SK-N-SH (cell line): Measurements from ENCODE around the gene THSD4. TPM values are rescaled to one million over a fixed set of nuclear protein-coding genes. Genes with fewer than 3 reads are reported as not detected.

Source experiments
- CTCF ChIA-PET: fragments of 300-600, 350-600 bp; formaldehyde crosslinking; extraction: SDS; loops from one replicate; lab custom pipeline; 2021; lab: Yijun Ruan, JAX
- POLR2A ChIA-PET: fragments of 350-600 bp; sonication (Branson Sonifier 250); formaldehyde crosslinking; extraction: SDS; loops from one replicate; lab custom pipeline; 2020; ENCODE audit warnings: antibody characterized with exemption, inconsistent platforms; lab: Yijun Ruan, JAX
- DNase-seq: peaks from one replicate; pipeline ENCODE4 v3.0.0; 2012
- H2AFZ ChIP-seq: fragments of 200-600 bp; sonication (generic); 2 replicates; pipeline ENCODE4 v1.8.1; 2016; ENCODE audit warnings: antibody characterized with exemption, mild to moderate bottlenecking, low read depth
- H3F3A ChIP-seq: fragments of 200-600 bp; sonication (generic); replicated peaks from 2 replicates; pipeline ENCODE3; 2016; ENCODE audit warnings: antibody characterized with exemption, mild to moderate bottlenecking; ENCODE audit not compliant: insufficient read depth
- H3K27ac ChIP-seq, 2 experiments: fragments of 200-500 bp in 1 of 2; fragments of 200-600 bp in 1 of 2; sonication (Bioruptor generic) in 1 of 2; sonication (generic), shearing (Covaris generic) in 1 of 2; 2 replicates each; pipeline versions ENCODE4 v1.5.1 to v1.6.1; 2014 to 2016; ENCODE audit warnings: low read depth in 2 of 2, inconsistent platforms in 1 of 2, low read length in 1 of 2, mild to moderate bottlenecking in 1 of 2, mixed read lengths in 1 of 2
- H3K27me3 ChIP-seq: fragments of 200-600 bp; sonication (generic), shearing (Covaris generic); 2 replicates; pipeline ENCODE4 v1.6.1; 2016; ENCODE audit warnings: mixed run types; ENCODE audit not compliant: insufficient read depth
- H3K36me3 ChIP-seq, 2 experiments: fragments of 200-500 bp in 1 of 2; fragments of 200-600 bp in 1 of 2; sonication (Bioruptor generic) in 1 of 2; sonication (generic) in 1 of 2; replicated peaks in 1 of 2; 2 replicates each; pipeline versions ENCODE3 to v1.5.1; 2014 to 2016; ENCODE audit warnings: low read length in 1 of 2, mild to moderate bottlenecking in 1 of 2; ENCODE audit not compliant: insufficient read depth in 2 of 2, control insufficient read depth in 1 of 2
- H3K4me1 ChIP-seq, 2 experiments: fragments of 200-500 bp in 1 of 2; fragments of 200-600 bp in 1 of 2; sonication (Bioruptor generic) in 1 of 2; sonication (generic), shearing (Covaris generic) in 1 of 2; 2 replicates each; pipeline versions ENCODE4 v1.5.1 to v1.6.1; 2014 to 2016; ENCODE audit warnings: low read depth in 1 of 2, low read length in 1 of 2, mixed run types in 1 of 2; ENCODE audit not compliant: insufficient read depth in 2 of 2, control insufficient read depth in 1 of 2
- H3K4me2 ChIP-seq: fragments of 200-600 bp; sonication (generic), shearing (Covaris generic); 2 replicates; pipeline ENCODE4 v1.6.1; 2017; ENCODE audit warnings: mixed run types
- H3K4me3 ChIP-seq, 2 experiments: fragments of 200-500 bp in 1 of 2; fragments of 200-600 bp in 1 of 2; sonication (Bioruptor generic) in 1 of 2; sonication (generic), shearing (Covaris generic) in 1 of 2; 2 replicates each; pipeline versions ENCODE4 v1.5.1 to v1.8.1; 2014 to 2016; ENCODE audit warnings: low read depth in 2 of 2, inconsistent platforms in 1 of 2, low read length in 1 of 2, mild to moderate bottlenecking in 1 of 2, mixed read lengths in 1 of 2, moderate library complexity in 1 of 2
- H3K79me2 ChIP-seq: fragments of 200-600 bp; sonication (generic); 2 replicates; pipeline ENCODE4 v1.8.1; 2017; ENCODE audit warnings: mild to moderate bottlenecking; ENCODE audit not compliant: insufficient read depth
- H3K9ac ChIP-seq: fragments of 200-600 bp; sonication (generic); 2 replicates; pipeline ENCODE4 v1.6.1; 2017; ENCODE audit warnings: mixed run types
- H3K9me2 ChIP-seq: fragments of 200-600 bp; sonication (generic); 2 replicates; pipeline ENCODE4 v1.6.1; 2017; ENCODE audit warnings: mixed run types
- H3K9me3 ChIP-seq: fragments of 200-600 bp; sonication (generic); 2 replicates; pipeline ENCODE4 v1.6.1; 2017; ENCODE audit warnings: mixed run types, mild to moderate bottlenecking, moderate library complexity
- H4K20me1 ChIP-seq: fragments of 200-600 bp; sonication (generic); 2 replicates; pipeline ENCODE4 v1.6.1; 2017; ENCODE audit warnings: mild to moderate bottlenecking, mixed run types; ENCODE audit not compliant: insufficient read depth
- ELF1 ChIP-seq: IDR thresholded peaks from 2 replicates; pipeline ENCODE4 v1.4.0; 2012
- EP300 ChIP-seq, 2 experiments: IDR thresholded peaks; 2 replicates each; pipeline versions ENCODE4 v1.4.0 to v1.6.1; 2012; ENCODE audit warnings: borderline replicate concordance in 1 of 2, low read depth in 1 of 2, low read length in 1 of 2
- MEF2A ChIP-seq: IDR thresholded peaks from 2 replicates; pipeline ENCODE4 v1.4.0; 2012; ENCODE audit warnings: low read depth, borderline replicate concordance
- MXI1 ChIP-seq: IDR thresholded peaks from 2 replicates; pipeline ENCODE4 v1.6.1; 2012; ENCODE audit warnings: mild to moderate bottlenecking, low read depth, low read length, improper control_type of control experiment
- NRF1 ChIP-seq: IDR thresholded peaks from 2 replicates; pipeline ENCODE4 v1.6.1; 2012; ENCODE audit warnings: low read depth, mild to moderate bottlenecking, low read length
- POLR2AphosphoS5 ChIP-seq: IDR thresholded peaks from 2 replicates; pipeline ENCODE4 v1.6.1; 2012; ENCODE audit warnings: low read depth, low read length
- RXRA ChIP-seq: IDR thresholded peaks from 2 replicates; pipeline ENCODE4 v1.4.0; 2012; ENCODE audit warnings: low read depth, mild to moderate bottlenecking, borderline replicate concordance
- TAF1 ChIP-seq: IDR thresholded peaks from 2 replicates; pipeline ENCODE4 v1.6.1; 2012; ENCODE audit warnings: low read depth, mild to moderate bottlenecking, low read length, moderate library complexity, borderline replicate concordance
- TCF12 ChIP-seq: IDR thresholded peaks from 2 replicates; pipeline ENCODE4 v1.4.0; 2012
- TEAD4 ChIP-seq: IDR thresholded peaks from 2 replicates; pipeline ENCODE4 v1.4.0; 2012; ENCODE audit warnings: mild to moderate bottlenecking, borderline replicate concordance; ENCODE audit not compliant: insufficient read depth
- YY1 ChIP-seq: IDR thresholded peaks from 2 replicates; pipeline ENCODE4 v1.4.0; 2012; ENCODE audit warnings: low read depth, mild to moderate bottlenecking
- WGBS: methylation state at CpG from one replicate; pipeline ENCODE4 v1.1.6; 2017; ENCODE audit warnings: low lambda C conversion rate; 5-methylcytosine and 5-hydroxymethylcytosine counted together
- polyA plus RNA-seq, 3 experiments: library from polyadenylated mRNA; depleted of rRNA; stranded (reverse); fragments of >200 nt; gene quantifications; 2 replicates each; pipeline ENCODE4 v1.2.3, GENCODE V29; 2012
- TF ChIP-seq, protein P1 (sequence below): IDR thresholded peaks from 2 replicates; pipeline ENCODE4 v1.4.0; 2012; ENCODE audit warnings: low read depth, borderline replicate concordance
- TF ChIP-seq, protein P2 (sequence below): IDR thresholded peaks from 2 replicates; pipeline ENCODE4; 2012
- TF ChIP-seq, protein P3 (sequence below): fragments of 200-600 bp; sonication (generic); IDR thresholded peaks from 2 replicates; pipeline ENCODE4 v1.6.1; 2017; ENCODE audit warnings: antibody characterized with exemption, mild to moderate bottlenecking, moderate library complexity
- TF ChIP-seq, protein P4 (sequence below): IDR thresholded peaks from 2 replicates; pipeline ENCODE4 v1.4.0; 2012; ENCODE audit warnings: low read depth

The THSD4 gene
- polyA plus RNA-seq, 1 of the 3 experiments (the other 2 are of a cell fraction): 79.1 TPM

DNA sequence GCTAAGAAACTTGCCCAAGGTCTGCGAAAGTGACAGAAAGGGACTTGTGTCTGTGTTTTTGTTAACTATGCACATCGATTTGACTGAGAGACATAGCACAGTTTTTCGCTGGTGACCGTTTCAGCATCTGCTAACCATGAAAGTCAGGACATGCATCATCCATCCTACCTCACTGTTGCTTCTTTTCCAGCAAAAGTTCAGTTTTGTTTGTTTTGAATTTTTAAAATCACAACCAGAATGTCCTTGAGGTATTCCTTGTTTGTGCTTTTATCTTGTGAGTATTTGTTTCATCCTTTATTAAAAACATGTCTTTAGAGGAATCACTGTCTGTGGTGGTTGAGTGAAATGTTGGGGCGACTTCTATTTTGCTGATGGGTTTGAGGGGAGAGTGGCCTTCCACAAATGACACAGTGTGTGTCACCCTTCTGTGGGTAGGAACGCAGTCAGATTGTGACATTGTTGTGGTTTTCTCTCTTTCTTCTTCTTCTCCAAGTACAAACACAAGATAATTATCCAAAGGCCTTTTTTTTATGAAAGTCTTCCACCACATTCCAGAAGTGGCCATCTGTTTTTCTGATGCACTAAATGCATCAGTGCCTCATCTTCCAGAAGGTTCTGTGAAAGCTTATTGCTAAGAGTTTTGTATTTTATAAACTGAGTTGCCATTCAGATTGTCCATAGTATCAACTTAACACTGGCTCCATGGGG is 480.7 kb downstream of the THSD4 start:
- Histone ChIP-seq H2AFZ (no peak overlapping the region), H3K36me3 (no peaks in the 10 kb centered on the region), H3K27ac (peak overlapping the region; percentile 11 to 59; a peak in 3 of 4 replicates), H3F3A (no peaks in the 10 kb centered on the region), H3K9me3 (no peaks in the 10 kb centered on the region), H3K27me3 (no peaks in the 10 kb centered on the region), H4K20me1 (no peaks in the 10 kb centered on the region), H3K4me3 (no peak overlapping the region), H3K4me2 (no peak overlapping the region), H3K9me2 (no peaks in the 10 kb centered on the region), H3K4me1 (peaks cover 0 to 5% of the 10 kb centered on the region in 2 experiments; a peak in 2 of 4 replicates), H3K9ac (no peak overlapping the region), H3K79me2 (no peaks in the 10 kb centered on the region)
- TF ChIP-seq TCF12: peak; percentile 56
- no peak for TF ChIP-seq EP300 (IDR thresholded peaks at IDR 0.05; ENCODE audit: borderline replicate concordance in 1 of 2, low read depth in 1 of 2, low read length in 1 of 2)
- CTCF ChIA-PET: interaction anchor here (2.9 kb wide), 1 partner anchor 20 kb away, joined by 21 read pairs; no protein-coding TSS in a partner anchor
- WGBS: 90% methylated on average over 6 of the region's 6 CpGs
- POLR2A ChIA-PET: no interaction called here
- no peak for DNase-seq

DNA sequence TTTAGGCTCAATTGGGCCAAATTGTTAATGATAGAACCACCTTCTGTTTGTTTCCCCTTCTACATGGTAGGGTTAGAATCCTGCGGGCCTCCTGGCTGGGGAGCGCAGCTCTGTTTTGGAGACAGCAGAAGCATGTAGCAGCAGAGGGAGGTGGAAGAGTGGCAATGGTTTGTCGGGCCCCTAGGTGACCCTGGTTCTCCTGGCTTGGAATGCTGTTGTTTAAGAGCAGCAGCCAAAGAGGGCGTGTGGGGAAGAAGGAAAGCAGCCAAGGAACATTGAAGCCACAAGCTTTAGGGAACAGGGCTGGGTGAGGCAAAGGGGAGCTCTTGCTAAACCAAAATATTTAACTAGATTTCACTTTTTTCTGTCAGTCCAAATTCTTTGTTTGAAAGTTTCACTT is 481.4 kb downstream of the THSD4 start:
- peak overlapping the region in 1 of 2 experiments; percentile 59; a peak in 3 of 4 replicates for H3K27ac ChIP-seq
- H3K4me1 ChIP-seq: peaks cover 0 to 5% of the 10 kb centered on the region in 2 experiments; a peak in 2 of 4 replicates
- no peak overlapping the region for H3K4me2 ChIP-seq
- ChIA-PET CTCF (interaction anchor here (1.1 to 1.2 kb wide), 2 partner anchors 21 to 26 kb away, joined by 3 to 6 read pairs; no protein-coding TSS in a partner anchor), POLR2A (interaction anchor here (0.6 kb wide), 1 partner anchor 1999 kb away, joined by 3 read pairs; no protein-coding TSS in a partner anchor)
- no peak overlapping the region for H2AFZ ChIP-seq
- no peak for DNase-seq
- H3K36me3 ChIP-seq: no peaks in the 10 kb centered on the region
- no peaks in the 10 kb centered on the region for H3K27me3 ChIP-seq
- no peak overlapping the region for H3K9ac ChIP-seq
- TF ChIP-seq ELF1: no peak
- TF ChIP-seq, protein P1, sequence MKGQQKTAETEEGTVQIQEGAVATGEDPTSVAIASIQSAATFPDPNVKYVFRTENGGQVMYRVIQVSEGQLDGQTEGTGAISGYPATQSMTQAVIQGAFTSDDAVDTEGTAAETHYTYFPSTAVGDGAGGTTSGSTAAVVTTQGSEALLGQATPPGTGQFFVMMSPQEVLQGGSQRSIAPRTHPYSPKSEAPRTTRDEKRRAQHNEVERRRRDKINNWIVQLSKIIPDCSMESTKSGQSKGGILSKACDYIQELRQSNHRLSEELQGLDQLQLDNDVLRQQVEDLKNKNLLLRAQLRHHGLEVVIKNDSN: no peak
- no peak for TF ChIP-seq POLR2AphosphoS5
- TF ChIP-seq NRF1: no peak
- no peak for TF ChIP-seq RXRA
- TF ChIP-seq MEF2A: no peak
- TF ChIP-seq MXI1: no peak
- no peak for TF ChIP-seq TAF1
- TF ChIP-seq, protein P2, sequence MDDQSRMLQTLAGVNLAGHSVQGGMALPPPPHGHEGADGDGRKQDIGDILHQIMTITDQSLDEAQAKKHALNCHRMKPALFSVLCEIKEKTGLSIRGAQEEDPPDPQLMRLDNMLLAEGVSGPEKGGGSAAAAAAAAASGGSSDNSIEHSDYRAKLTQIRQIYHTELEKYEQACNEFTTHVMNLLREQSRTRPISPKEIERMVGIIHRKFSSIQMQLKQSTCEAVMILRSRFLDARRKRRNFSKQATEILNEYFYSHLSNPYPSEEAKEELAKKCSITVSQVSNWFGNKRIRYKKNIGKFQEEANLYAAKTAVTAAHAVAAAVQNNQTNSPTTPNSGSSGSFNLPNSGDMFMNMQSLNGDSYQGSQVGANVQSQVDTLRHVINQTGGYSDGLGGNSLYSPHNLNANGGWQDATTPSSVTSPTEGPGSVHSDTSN: no peak
- no peak for TF ChIP-seq YY1
- TF ChIP-seq TEAD4: no peak
- TF ChIP-seq, protein P3, sequence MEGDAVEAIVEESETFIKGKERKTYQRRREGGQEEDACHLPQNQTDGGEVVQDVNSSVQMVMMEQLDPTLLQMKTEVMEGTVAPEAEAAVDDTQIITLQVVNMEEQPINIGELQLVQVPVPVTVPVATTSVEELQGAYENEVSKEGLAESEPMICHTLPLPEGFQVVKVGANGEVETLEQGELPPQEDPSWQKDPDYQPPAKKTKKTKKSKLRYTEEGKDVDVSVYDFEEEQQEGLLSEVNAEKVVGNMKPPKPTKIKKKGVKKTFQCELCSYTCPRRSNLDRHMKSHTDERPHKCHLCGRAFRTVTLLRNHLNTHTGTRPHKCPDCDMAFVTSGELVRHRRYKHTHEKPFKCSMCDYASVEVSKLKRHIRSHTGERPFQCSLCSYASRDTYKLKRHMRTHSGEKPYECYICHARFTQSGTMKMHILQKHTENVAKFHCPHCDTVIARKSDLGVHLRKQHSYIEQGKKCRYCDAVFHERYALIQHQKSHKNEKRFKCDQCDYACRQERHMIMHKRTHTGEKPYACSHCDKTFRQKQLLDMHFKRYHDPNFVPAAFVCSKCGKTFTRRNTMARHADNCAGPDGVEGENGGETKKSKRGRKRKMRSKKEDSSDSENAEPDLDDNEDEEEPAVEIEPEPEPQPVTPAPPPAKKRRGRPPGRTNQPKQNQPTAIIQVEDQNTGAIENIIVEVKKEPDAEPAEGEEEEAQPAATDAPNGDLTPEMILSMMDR: no peak
- TF ChIP-seq, protein P4, sequence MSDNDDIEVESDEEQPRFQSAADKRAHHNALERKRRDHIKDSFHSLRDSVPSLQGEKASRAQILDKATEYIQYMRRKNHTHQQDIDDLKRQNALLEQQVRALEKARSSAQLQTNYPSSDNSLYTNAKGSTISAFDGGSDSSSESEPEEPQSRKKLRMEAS: no peak
- 66% methylated on average over 4 of the region's 4 CpGs for WGBS
- no peaks in the 10 kb centered on the region for H4K20me1 ChIP-seq
- H3F3A ChIP-seq: no peaks in the 10 kb centered on the region
- H3K9me2 ChIP-seq: no peaks in the 10 kb centered on the region
- H3K9me3 ChIP-seq: no peaks in the 10 kb centered on the region
- no peak overlapping the region for H3K4me3 ChIP-seq
- H3K79me2 ChIP-seq: no peaks in the 10 kb centered on the region
